KOPT-K1 (cell line): ENCODE measurements around the gene CYRIA.

Experiments used
- H3K27ac ChIP-seq: fragments of 200-600 bp; sonication (generic); 2 replicates; pipeline ENCODE4 v1.5.1; 2016; ENCODE audit warnings: antibody characterized with exemption, mild to moderate bottlenecking, low read depth, low read length; ENCODE audit not compliant: poor library complexity, severe bottlenecking
- H3K36me3 ChIP-seq: fragments of 200-600 bp; sonication (generic); 2 replicates; pipeline ENCODE4 v1.5.1; 2017; ENCODE audit warnings: antibody characterized with exemption, mild to moderate bottlenecking, low read length, moderate library complexity; ENCODE audit not compliant: insufficient read depth
- H3K9me3 ChIP-seq: fragments of 200-600 bp; sonication (generic); 2 replicates; pipeline ENCODE4 v1.5.1; 2017; ENCODE audit warnings: antibody characterized with exemption, low read length, mild to moderate bottlenecking; ENCODE audit not compliant: insufficient read depth, poor library complexity, severe bottlenecking

CYRIA gene

GRCh38 chr2:16620590-16620989, 45.0 kb downstream of the CYRIA start:
- no peak overlapping the region for H3K27ac ChIP-seq

GRCh38 chr2:16619576-16620245, 45.9 kb downstream of the CYRIA start:
- H3K27ac ChIP-seq, result no peak overlapping the region
- no peaks in the 10 kb centered on the region for H3K36me3 ChIP-seq
- no peaks in the 10 kb centered on the region for H3K9me3 ChIP-seq

More at GRCh38 chr2:16620590-16620989, 45.0 kb downstream of the CYRIA start:
- Histone ChIP-seq H3K9me3 (no peaks in the 10 kb centered on the region), H3K36me3 (no peaks in the 10 kb centered on the region)

GRCh38 chr2:16617282-16618266, 48.1 kb downstream of the CYRIA start:
- H3K27ac ChIP-seq, result no peak overlapping the region
- no peaks in the 10 kb centered on the region for H3K36me3 ChIP-seq
- H3K9me3 ChIP-seq, result no peaks in the 10 kb centered on the region
